HepG2 (cell line): ENCODE data around the gene RIPOR3. TPM values are rescaled to one million over a fixed set of nuclear protein-coding genes. Genes with fewer than 3 reads are reported as not detected.

Experiments
- ATAC-seq: fragments of 200-7000 bp; cut with Tn5 transposase; 3 replicates; pipeline ENCODE4 v1.9.1; 2020; ENCODE audit warnings: mild to moderate bottlenecking, moderate library complexity
- BruUV-seq: library from RNA; stranded (reverse); fragments of 400-500 nt; replicated peaks from 2 replicates; lab custom pipeline; 2021; lab: Mats Ljungman, UMichigan
- CTCF ChIA-PET: fragments of 300-600 bp; formaldehyde crosslinking; extraction: SDS; loops from one replicate; lab custom pipeline; 2021; ENCODE audit warnings: low total read pairs, inconsistent platforms, low intra/inter-chr PET ratio; lab: Yijun Ruan, JAX
- POLR2A ChIA-PET: fragments of 350-600 bp; sonication (Branson Sonifier 250); formaldehyde crosslinking; loops from one replicate; lab custom pipeline; 2020; ENCODE audit warnings: antibody characterized with exemption, inconsistent platforms; lab: Yijun Ruan, JAX
- DNase-seq: peaks from one replicate; pipeline ENCODE4 v3.0.0-alpha.2; 2015; ENCODE audit warnings: low spot score
- FAIRE-seq: peaks from 3 replicates; lab custom pipeline; 2011; peaks lifted over from hg19 to GRCh38; lab: Jason Lieb, UNC
- H2AFZ ChIP-seq: one replicate; pipeline ENCODE4 v1.6.1; 2011; ENCODE audit warnings: low read length, inconsistent platforms
- H3K27ac ChIP-seq: fragments of 300-600 bp; 3 replicates; pipeline ENCODE4 v1.8.0; 2011; ENCODE audit warnings: mixed run types, mild to moderate bottlenecking, mixed read lengths, low read length, inconsistent platforms; ENCODE audit not compliant: insufficient read depth; ENCODE audit errors: extremely low read length
- H3K27me3 ChIP-seq, 2 experiments: fragments of 200-600 bp in 1 of 2; 2 replicates in 1 of 2; 3 replicates in 1 of 2; pipeline versions ENCODE4 v1.6.0 to v1.8.0; 2011; ENCODE audit warnings: low read length in 2 of 2, mild to moderate bottlenecking in 2 of 2, moderate library complexity in 2 of 2, inconsistent platforms in 1 of 2; ENCODE audit not compliant: insufficient read depth in 2 of 2, control insufficient read depth in 1 of 2
- H3K36me3 ChIP-seq, 2 experiments: fragments of 200-600 bp in 1 of 2; replicated peaks in 1 of 2; 2 replicates in 1 of 2; 3 replicates in 1 of 2; pipeline versions ENCODE4 v1.5.1 to v1.8.0; 2011; ENCODE audit warnings: low read length in 2 of 2, inconsistent platforms in 1 of 2; ENCODE audit not compliant: insufficient read depth in 2 of 2, control insufficient read depth in 1 of 2
- H3K4me1 ChIP-seq: 2 replicates; pipeline ENCODE4 v1.5.1; 2012; ENCODE audit warnings: low read length, inconsistent platforms; ENCODE audit not compliant: insufficient read depth
- H3K4me2 ChIP-seq: 2 replicates; pipeline ENCODE4 v1.6.0; 2011; ENCODE audit warnings: low read depth, low read length, inconsistent platforms
- H3K4me3 ChIP-seq, 3 experiments: fragments of 200-600 bp in 1 of 3; sonication (generic), shearing (Covaris generic) in 1 of 3; replicated peaks in 1 of 3; 2 replicates each; pipeline ENCODE4 v1.5.1; 2011 to 2016; ENCODE audit warnings: low read length in 3 of 3, inconsistent platforms in 2 of 3, low read depth in 2 of 3, mild to moderate bottlenecking in 2 of 3, control low read depth in 1 of 3, mixed read lengths in 1 of 3; ENCODE audit not compliant: insufficient read depth in 1 of 3
- H3K79me2 ChIP-seq: one replicate; pipeline ENCODE4 v1.6.1; 2011; ENCODE audit warnings: low read length, inconsistent platforms; ENCODE audit not compliant: insufficient read depth
- H3K9ac ChIP-seq: 2 replicates; pipeline ENCODE4 v1.6.0; 2011; ENCODE audit warnings: mild to moderate bottlenecking, low read depth, low read length, inconsistent platforms; ENCODE audit not compliant: insufficient read depth
- H3K9me3 ChIP-seq: 2 replicates; pipeline ENCODE4 v1.5.1; 2012; ENCODE audit warnings: mild to moderate bottlenecking, low read length
- H4K20me1 ChIP-seq: 2 replicates; pipeline ENCODE4 v1.6.0; 2011; ENCODE audit warnings: inconsistent platforms, mild to moderate bottlenecking, low read length, moderate library complexity; ENCODE audit not compliant: insufficient read depth
- DMAP1 ChIP-seq: IDR thresholded peaks from 2 replicates; pipeline ENCODE4 v1.6.1; 2016
- PHF5A ChIP-seq: IDR thresholded peaks from one replicate; pipeline ENCODE4 v1.6.1; 2018; ENCODE audit warnings: low read depth, missing genetic modification reagents; ENCODE audit not compliant: unreplicated experiment
- SIX4 ChIP-seq: sonication (generic); formaldehyde crosslinking; IDR thresholded peaks from 2 replicates; pipeline ENCODE4 v1.4.0; 2020; ENCODE audit warnings: missing genetic modification reagents
- TEAD3 ChIP-seq: optimal IDR thresholded peaks from 2 replicates; pipeline ENCODE3; 2016; ENCODE audit warnings: borderline replicate concordance
- ZNF205 ChIP-seq: IDR thresholded peaks from 2 replicates; pipeline ENCODE4 v1.6.1; 2018; ENCODE audit warnings: missing biosample characterization, missing genetic modification reagents
- ZNF292 ChIP-seq: sonication (generic); formaldehyde crosslinking; IDR thresholded peaks from 2 replicates; pipeline ENCODE4 v1.8.1; 2022; ENCODE audit warnings: mild to moderate bottlenecking, low read depth, missing genetic modification reagents, borderline replicate concordance
- WGBS: methylation state at CpG from one replicate; pipeline ENCODE4 v1.1.6; 2017; ENCODE audit warnings: low lambda C conversion rate; 5-methylcytosine and 5-hydroxymethylcytosine counted together
- in situ Hi-C: cut with HindIII; loops from 2 replicates; pipeline ENCODE4 v1.10.0; 2017; ENCODE audit warnings: low pct_unique_long_range_greater_than_20kb; ENCODE audit not compliant: extremely low pct_ligation_motif_present
- intact Hi-C: fragments of 100-400 bp; cut with micrococcal nuclease; formaldehyde crosslinking; loops from one replicate; pipeline ENCODE4 v1.10.0; 2022; ENCODE audit not compliant: unreplicated experiment
- polyA plus RNA-seq, 8 experiments: library from polyadenylated mRNA; depleted of rRNA in 3 of 8; stranded (reverse) in 7 of 8; unstranded in 1 of 8; fragments of >200 nt; fragmentation: Illumina TruSeq in 4 of 8; extraction: Trizol in 4 of 8; gene quantifications; 2 replicates each; pipeline versions ENCODE4 v1.2.1 to v1.2.3, GENCODE V29; 2011 to 2016; ENCODE audit warnings: low read depth in 4 of 8, missing spikeins in 1 of 8, mixed read lengths in 1 of 8; ENCODE audit not compliant: insufficient read depth in 1 of 8
- total RNA-seq, 5 experiments: library from RNA; depleted of rRNA; stranded (reverse); fragments of >200 nt; fragmentation: Illumina TruSeq; extraction: Trizol; gene quantifications; 2 replicates each; pipeline ENCODE4 v1.2.3, GENCODE V29; 2016; ENCODE audit warnings: low read depth in 1 of 5
- TF ChIP-seq, protein P1 (sequence below): sonication (generic); formaldehyde crosslinking; IDR thresholded peaks from 2 replicates; pipeline ENCODE4 v1.4.0; 2020; ENCODE audit warnings: missing genetic modification reagents
- TF ChIP-seq, protein P2 (sequence below): sonication (generic); formaldehyde crosslinking; IDR thresholded peaks from 2 replicates; pipeline ENCODE4 v1.8.1; 2022; ENCODE audit warnings: low read depth, mild to moderate bottlenecking, missing genetic modification reagents
- TF ChIP-seq, protein P3 (sequence below): sonication (generic); formaldehyde crosslinking; IDR thresholded peaks from 2 replicates; pipeline ENCODE4 v1.4.0; 2020; ENCODE audit warnings: missing genetic modification reagents

Gene RIPOR3
- total and polyA plus RNA-seq, 2 of the 13 experiments (the other 11 are each of a cell fraction or from before 2014, with no cell fraction given): 0.18 TPM; not detected in 1

DNA sequence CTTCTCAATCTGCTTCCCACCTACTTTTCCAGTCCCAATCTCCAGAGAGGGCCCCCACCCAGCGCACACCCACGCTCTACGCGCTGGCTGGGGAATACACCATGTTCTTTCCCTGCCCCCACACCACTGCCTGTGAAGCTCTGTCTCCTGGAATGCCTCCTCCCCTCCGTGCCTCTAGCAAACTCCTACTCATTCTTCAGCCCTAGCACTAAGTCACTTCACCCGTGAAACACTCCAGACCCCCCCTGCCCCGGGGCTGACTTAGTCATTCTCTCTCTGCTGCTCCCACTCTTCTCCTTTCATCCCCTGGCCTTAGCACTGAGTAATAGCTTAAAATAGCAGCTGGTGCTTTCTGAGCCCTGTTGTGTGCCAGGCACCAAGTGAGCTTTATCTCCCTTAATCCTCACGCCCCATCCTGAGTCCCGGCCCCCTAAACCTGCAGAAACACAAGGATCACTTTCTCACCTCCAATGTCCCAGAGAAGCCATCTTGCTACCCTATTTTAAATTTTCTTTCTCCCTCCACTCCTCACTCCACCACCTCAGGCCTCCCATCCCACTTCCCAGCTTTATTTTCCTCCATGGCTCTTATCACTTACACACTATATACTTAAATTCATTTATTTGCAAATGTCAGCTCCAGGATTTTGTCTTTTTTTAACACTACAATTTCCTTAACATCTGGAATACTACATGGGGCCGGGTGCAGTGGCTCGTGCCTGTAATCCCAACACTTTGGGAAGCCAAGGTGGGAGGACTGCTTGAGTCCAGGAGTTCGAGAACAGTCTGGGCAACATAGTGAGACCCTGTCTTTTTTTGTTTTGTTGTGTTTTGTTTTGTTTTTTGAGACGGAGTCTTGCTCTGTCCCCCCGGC lies 33.7 kb upstream of the RIPOR3 start:
- H3K4me3 ChIP-seq: peak overlapping the region; percentile 1 to 58 (median 10); a peak in 5 of 6 replicates
- no peaks in the 10 kb centered on the region for H4K20me1 ChIP-seq
- no TSS peak for BruUV-seq
- peak overlapping the region; percentile 17 for H3K9ac ChIP-seq
- 36% methylated on average over 14 of the region's 14 CpGs for WGBS
- POLR2A ChIA-PET: interaction anchor here (0.5 to 1.5 kb wide), 4 partner anchors 8 to 568 kb away, joined by 3 to 8 read pairs (median 4); no protein-coding TSS in a partner anchor
- FAIRE-seq (no peak), ATAC-seq (peak; percentile 40), DNase-seq (peak; percentile 54)
- H3K9me3 ChIP-seq: no peaks in the 10 kb centered on the region
- H3K4me2 ChIP-seq: peak overlapping the region; percentile 74
- H2AFZ ChIP-seq: peak overlapping the region; percentile 57
- H3K27ac ChIP-seq: no peak overlapping the region
- intact Hi-C loops: loop anchor here (5.0 kb wide), 1 partner anchor 78 kb away; no protein-coding TSS in a partner anchor
- in situ Hi-C loops: loop anchor here (25.0 kb wide), 1 partner anchor 88 kb away; no protein-coding TSS in a partner anchor
- H3K4me1 ChIP-seq: peaks cover 74% of the 10 kb centered on the region
- H3K27me3 ChIP-seq: no peaks in the 10 kb centered on the region; a peak in 1 of 5 replicates
- H3K36me3 ChIP-seq: no peaks in the 10 kb centered on the region
- CTCF ChIA-PET: no interaction called here
- no peaks in the 10 kb centered on the region for H3K79me2 ChIP-seq
- TF ChIP-seq PHF5A (CRISPR knock-in tag) (no peak), DMAP1 (CRISPR knock-in tag) (0 out of 2 replicates have a peak, but pooled peaks have one; percentile 31), SIX4 (CRISPR knock-in tag) (0 out of 2 replicates have a peak, but pooled peaks have one; percentile 31), ZNF292 (CRISPR knock-in tag) (0 out of 2 replicates have a peak, but pooled peaks have one; percentile 19), ZNF205 (CRISPR knock-in tag) (no peak), TEAD3 (CRISPR knock-in tag) (peak; percentile 81)
- TF ChIP-seq, protein P1, sequence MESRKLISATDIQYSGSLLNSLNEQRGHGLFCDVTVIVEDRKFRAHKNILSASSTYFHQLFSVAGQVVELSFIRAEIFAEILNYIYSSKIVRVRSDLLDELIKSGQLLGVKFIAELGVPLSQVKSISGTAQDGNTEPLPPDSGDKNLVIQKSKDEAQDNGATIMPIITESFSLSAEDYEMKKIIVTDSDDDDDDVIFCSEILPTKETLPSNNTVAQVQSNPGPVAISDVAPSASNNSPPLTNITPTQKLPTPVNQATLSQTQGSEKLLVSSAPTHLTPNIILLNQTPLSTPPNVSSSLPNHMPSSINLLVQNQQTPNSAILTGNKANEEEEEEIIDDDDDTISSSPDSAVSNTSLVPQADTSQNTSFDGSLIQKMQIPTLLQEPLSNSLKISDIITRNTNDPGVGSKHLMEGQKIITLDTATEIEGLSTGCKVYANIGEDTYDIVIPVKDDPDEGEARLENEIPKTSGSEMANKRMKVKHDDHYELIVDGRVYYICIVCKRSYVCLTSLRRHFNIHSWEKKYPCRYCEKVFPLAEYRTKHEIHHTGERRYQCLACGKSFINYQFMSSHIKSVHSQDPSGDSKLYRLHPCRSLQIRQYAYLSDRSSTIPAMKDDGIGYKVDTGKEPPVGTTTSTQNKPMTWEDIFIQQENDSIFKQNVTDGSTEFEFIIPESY (CRISPR knock-in tag): 0 out of 2 replicates have a peak, but pooled peaks have one; percentile 43
- TF ChIP-seq, protein P2, sequence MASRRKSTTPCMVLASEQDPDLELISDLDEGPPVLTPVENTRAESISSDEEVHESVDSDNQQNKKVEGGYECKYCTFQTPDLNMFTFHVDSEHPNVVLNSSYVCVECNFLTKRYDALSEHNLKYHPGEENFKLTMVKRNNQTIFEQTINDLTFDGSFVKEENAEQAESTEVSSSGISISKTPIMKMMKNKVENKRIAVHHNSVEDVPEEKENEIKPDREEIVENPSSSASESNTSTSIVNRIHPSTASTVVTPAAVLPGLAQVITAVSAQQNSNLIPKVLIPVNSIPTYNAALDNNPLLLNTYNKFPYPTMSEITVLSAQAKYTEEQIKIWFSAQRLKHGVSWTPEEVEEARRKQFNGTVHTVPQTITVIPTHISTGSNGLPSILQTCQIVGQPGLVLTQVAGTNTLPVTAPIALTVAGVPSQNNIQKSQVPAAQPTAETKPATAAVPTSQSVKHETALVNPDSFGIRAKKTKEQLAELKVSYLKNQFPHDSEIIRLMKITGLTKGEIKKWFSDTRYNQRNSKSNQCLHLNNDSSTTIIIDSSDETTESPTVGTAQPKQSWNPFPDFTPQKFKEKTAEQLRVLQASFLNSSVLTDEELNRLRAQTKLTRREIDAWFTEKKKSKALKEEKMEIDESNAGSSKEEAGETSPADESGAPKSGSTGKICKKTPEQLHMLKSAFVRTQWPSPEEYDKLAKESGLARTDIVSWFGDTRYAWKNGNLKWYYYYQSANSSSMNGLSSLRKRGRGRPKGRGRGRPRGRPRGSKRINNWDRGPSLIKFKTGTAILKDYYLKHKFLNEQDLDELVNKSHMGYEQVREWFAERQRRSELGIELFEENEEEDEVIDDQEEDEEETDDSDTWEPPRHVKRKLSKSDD (CRISPR knock-in tag): no peak
- TF ChIP-seq, protein P3, sequence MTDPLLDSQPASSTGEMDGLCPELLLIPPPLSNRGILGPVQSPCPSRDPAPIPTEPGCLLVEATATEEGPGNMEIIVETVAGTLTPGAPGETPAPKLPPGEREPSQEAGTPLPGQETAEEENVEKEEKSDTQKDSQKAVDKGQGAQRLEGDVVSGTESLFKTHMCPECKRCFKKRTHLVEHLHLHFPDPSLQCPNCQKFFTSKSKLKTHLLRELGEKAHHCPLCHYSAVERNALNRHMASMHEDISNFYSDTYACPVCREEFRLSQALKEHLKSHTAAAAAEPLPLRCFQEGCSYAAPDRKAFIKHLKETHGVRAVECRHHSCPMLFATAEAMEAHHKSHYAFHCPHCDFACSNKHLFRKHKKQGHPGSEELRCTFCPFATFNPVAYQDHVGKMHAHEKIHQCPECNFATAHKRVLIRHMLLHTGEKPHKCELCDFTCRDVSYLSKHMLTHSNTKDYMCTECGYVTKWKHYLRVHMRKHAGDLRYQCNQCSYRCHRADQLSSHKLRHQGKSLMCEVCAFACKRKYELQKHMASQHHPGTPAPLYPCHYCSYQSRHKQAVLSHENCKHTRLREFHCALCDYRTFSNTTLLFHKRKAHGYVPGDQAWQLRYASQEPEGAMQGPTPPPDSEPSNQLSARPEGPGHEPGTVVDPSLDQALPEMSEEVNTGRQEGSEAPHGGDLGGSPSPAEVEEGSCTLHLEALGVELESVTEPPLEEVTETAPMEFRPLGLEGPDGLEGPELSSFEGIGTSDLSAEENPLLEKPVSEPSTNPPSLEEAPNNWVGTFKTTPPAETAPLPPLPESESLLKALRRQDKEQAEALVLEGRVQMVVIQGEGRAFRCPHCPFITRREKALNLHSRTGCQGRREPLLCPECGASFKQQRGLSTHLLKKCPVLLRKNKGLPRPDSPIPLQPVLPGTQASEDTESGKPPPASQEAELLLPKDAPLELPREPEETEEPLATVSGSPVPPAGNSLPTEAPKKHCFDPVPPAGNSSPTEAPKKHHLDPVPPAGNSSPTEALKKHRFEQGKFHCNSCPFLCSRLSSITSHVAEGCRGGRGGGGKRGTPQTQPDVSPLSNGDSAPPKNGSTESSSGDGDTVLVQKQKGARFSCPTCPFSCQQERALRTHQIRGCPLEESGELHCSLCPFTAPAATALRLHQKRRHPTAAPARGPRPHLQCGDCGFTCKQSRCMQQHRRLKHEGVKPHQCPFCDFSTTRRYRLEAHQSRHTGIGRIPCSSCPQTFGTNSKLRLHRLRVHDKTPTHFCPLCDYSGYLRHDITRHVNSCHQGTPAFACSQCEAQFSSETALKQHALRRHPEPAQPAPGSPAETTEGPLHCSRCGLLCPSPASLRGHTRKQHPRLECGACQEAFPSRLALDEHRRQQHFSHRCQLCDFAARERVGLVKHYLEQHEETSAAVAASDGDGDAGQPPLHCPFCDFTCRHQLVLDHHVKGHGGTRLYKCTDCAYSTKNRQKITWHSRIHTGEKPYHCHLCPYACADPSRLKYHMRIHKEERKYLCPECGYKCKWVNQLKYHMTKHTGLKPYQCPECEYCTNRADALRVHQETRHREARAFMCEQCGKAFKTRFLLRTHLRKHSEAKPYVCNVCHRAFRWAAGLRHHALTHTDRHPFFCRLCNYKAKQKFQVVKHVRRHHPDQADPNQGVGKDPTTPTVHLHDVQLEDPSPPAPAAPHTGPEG (CRISPR knock-in tag): 0 out of 2 replicates have a peak, but pooled peaks have one; percentile 25
